ENCODE measurements around the gene NKX2-3. TPM values are rescaled to one million over a fixed set of nuclear protein-coding genes. Genes with fewer than 3 reads are reported as not detected.

NKX2-3 gene
- total and polyA plus RNA-seq, 8 donors, result 0.28 to 6.2 (median 1.3) TPM

DNA sequence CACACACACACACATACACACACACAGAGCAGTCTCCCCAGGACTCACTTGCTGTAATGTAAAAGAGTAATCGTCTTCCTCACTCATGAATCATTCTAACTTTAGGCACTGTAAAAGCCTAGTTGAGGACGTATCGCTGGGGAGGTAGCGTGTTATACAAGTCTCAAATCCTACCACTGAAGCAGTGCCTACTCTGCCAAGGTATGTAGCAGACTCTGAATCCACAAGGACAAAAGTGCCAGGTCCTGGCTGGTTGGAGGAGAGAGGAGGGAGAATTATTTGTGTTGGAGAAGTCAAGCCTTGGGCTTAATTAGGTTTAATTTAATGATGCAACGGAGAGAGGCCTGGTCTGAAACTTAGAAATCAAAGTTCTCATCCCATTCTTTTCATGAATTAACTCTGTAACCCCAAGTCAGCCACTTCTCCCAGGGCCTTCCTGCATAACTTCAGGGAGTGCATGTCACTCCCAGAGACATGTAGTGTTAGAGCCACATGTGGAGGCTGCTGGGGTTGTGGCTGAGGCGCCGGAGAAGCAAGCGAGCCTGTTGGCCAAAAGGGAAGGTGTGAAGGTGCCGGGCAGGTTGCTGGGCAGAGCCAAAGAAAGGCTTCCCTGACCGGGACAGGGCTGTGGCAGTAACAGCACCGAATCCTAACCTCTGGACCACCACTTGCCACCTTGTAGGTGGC, 36.7 kb downstream of the NKX2-3 start:
- DNase-seq (no peak), FAIRE-seq (no peak), ATAC-seq (no peak)
- peaks cover 0 to 3% (median 0%) of the 10 kb centered on the region in 4 donors for H3K27me3 ChIP-seq
- no peaks in the 10 kb centered on the region for H3K36me3 ChIP-seq
- H3K9me3 ChIP-seq, result no peaks in the 10 kb centered on the region
- no peak overlapping the region for H3K4me3 ChIP-seq
- no peaks in the 10 kb centered on the region for H3K4me1 ChIP-seq
- intact Hi-C loops (cut with DNase I), result no loop called here
- no peak overlapping the region for H3K27ac ChIP-seq
- 64 to 65% methylated on average over 11 of the region's 11 CpGs for WGBS, 2 donors
- TF ChIP-seq, protein P1, sequence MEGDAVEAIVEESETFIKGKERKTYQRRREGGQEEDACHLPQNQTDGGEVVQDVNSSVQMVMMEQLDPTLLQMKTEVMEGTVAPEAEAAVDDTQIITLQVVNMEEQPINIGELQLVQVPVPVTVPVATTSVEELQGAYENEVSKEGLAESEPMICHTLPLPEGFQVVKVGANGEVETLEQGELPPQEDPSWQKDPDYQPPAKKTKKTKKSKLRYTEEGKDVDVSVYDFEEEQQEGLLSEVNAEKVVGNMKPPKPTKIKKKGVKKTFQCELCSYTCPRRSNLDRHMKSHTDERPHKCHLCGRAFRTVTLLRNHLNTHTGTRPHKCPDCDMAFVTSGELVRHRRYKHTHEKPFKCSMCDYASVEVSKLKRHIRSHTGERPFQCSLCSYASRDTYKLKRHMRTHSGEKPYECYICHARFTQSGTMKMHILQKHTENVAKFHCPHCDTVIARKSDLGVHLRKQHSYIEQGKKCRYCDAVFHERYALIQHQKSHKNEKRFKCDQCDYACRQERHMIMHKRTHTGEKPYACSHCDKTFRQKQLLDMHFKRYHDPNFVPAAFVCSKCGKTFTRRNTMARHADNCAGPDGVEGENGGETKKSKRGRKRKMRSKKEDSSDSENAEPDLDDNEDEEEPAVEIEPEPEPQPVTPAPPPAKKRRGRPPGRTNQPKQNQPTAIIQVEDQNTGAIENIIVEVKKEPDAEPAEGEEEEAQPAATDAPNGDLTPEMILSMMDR (IDR thresholded peaks at IDR 0.05), result no peak

DNA sequence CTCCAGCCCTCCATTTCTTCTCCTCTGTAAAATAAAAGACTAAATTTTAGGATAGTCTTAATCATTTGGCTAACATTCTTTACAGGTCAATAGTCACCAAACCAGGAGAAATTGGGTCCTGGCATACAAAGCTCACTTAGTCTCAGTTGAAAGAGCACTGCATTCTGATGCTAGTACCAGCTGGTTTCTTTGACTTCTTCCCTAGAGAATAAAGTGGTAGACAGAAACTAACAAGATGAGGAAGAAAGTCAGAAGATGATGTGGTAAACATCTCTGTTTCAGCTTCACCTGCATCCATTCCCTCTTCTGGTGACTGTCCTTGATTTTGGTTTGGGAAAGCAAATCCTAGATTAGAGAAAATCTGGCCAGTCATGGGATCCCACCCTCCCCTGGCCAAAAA, 37.2 kb downstream of the NKX2-3 start:
- Histone ChIP-seq H3K4me1 (no peaks in the 10 kb centered on the region), H3K27me3 (peaks cover 0 to 3% (median 0%) of the 10 kb centered on the region in 4 donors), H3K9me3 (no peaks in the 10 kb centered on the region), H3K36me3 (no peaks in the 10 kb centered on the region), H3K27ac (no peak overlapping the region), H3K4me3 (no peak overlapping the region)
- DNase-seq (no peak), ATAC-seq (no peak), FAIRE-seq (no peak)
- intact Hi-C loops (cut with DNase I), result no loop called here
- TF ChIP-seq, protein P1 (IDR thresholded peaks at IDR 0.05), result no peak

DNA sequence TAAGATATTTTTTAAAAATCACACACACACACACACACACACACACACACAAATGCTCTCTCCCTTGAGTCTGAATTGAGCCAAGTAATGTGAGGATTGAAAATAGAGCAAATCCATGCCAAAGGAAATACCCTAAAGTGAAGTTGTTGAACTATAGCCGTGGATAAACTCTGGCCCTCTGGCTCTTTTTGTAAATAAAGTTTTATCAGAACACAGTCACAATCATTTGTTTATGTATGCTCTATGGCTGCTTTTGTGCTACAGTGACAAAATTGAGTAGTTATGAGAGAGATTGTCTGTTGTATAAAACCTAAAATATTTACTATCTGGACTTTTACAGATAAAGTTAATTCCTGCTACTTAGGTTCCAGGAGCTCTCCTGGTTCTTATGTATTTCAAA, 39.1 kb downstream of the NKX2-3 start:
- Histone ChIP-seq H3K27me3 (no peaks in the 10 kb centered on the region), H3K4me1 (no peaks in the 10 kb centered on the region), H3K4me3 (no peak overlapping the region), H3K9me3 (no peaks in the 10 kb centered on the region), H3K27ac (no peak overlapping the region), H3K36me3 (no peaks in the 10 kb centered on the region)
- no peak for FAIRE-seq
- intact Hi-C loops (cut with DNase I), result no loop called here
- TF ChIP-seq, protein P1 (IDR thresholded peaks at IDR 0.05), result no peak
- no peak for DNase-seq
- WGBS, 2 donors, result 62 to 80% methylated on average over 1 of the region's 1 CpG
- ATAC-seq, result no peak

DNA sequence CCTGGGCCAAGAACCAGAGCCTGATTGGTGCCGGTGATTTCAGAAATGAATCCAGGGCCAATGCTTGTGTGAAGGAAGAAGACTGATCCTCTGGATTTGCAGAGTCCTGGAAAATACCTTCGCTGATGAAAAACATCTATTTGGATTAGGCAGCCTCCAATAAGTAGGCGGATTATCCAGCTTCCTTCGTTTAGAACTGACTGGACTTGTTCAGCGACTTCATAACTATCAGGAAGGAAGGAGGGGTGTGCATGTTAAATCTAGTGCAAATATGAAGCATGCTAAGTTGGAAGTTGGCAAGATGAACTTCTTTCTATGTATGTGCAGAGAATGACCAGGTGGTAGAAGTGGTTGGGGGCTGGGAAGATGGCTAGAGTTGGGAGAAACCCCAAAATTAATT, 41.0 kb downstream of the NKX2-3 start:
- FAIRE-seq (no peak), ATAC-seq (no peak), DNase-seq (no peak)
- TF ChIP-seq, protein P1 (IDR thresholded peaks at IDR 0.05), result no peak
- no peak overlapping the region for H3K27ac ChIP-seq
- no peaks in the 10 kb centered on the region for H3K36me3 ChIP-seq
- H3K4me1 ChIP-seq, result no peaks in the 10 kb centered on the region
- no peaks in the 10 kb centered on the region for H3K9me3 ChIP-seq
- H3K27me3 ChIP-seq, result no peaks in the 10 kb centered on the region
- H3K4me3 ChIP-seq, result no peak overlapping the region
- intact Hi-C loops (cut with DNase I), result no loop called here
- WGBS, 2 donors, result 42 to 43% methylated on average over 5 of the region's 5 CpGs

DNA sequence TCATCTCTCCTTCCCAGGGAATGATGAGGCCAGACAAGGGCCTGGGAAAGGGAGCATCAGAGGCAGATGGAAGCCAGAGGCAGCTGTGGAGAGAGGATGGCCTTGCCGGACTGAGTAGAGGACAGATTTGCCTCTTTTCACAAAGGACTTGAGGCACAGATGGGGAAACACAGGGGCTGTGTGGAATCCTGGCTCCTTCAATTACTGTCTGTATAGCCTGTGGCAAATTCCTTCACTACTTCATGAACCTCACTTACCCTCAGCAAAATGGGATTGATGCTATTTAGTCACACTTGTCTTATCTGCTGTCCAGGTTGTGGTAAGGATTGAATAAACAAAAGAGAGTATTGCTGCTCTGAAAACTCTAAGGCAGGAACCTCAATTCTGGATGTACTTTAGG, 47.2 kb downstream of the NKX2-3 start:
- TF ChIP-seq, protein P1 (IDR thresholded peaks at IDR 0.05), result no peak
- intact Hi-C loops (cut with DNase I), result no loop called here

More for the DNA sequence above, 47.2 kb downstream of the NKX2-3 start:
- DNase-seq, result no peak
- WGBS, 2 donors, result 47 to 50% methylated on average over 1 of the region's 1 CpG
- no peak overlapping the region for H3K27ac ChIP-seq
- H3K4me1 ChIP-seq, result no peaks in the 10 kb centered on the region
- no peaks in the 10 kb centered on the region for H3K9me3 ChIP-seq
- no peak for FAIRE-seq
- no peaks in the 10 kb centered on the region for H3K36me3 ChIP-seq
- no peak overlapping the region for H3K4me3 ChIP-seq
- no peaks in the 10 kb centered on the region for H3K27me3 ChIP-seq
- ATAC-seq, result no peak
